Right lobe of liver (tissue), 6 donors: Measurements from ENCODE around the gene GSN. TPM values are rescaled to one million over a fixed set of nuclear protein-coding genes. Genes with fewer than 3 reads are reported as not detected.

Experiments used
- ATAC-seq, 4 donors: fragments of 200-7000 bp; cut with Tn5 transposase; one replicate each; pipeline ENCODE4 v1.9.1; 2020; ENCODE audit warnings: mild to moderate bottlenecking in 4 of 4, moderate library complexity in 4 of 4
- DNase-seq, 3 donors: peaks; one replicate each; pipeline ENCODE4 v3.0.0-alpha.2; 2020
- H3K27ac ChIP-seq, 3 donors: fragments of 200-600 bp; one replicate each; pipeline ENCODE4 v1.8.0; 2022
- H3K27me3 ChIP-seq, 2 donors: fragments of 200-600 bp; one replicate each; pipeline ENCODE4 v1.8.0; 2022
- H3K36me3 ChIP-seq, 4 donors: fragments of 200-600 bp; sonication (generic) in 1 of 4; one replicate each; pipeline versions ENCODE4 v1.5.1 to v1.8.0; 2017 to 2022; ENCODE audit warnings: control low read depth in 1 of 4
- H3K4me1 ChIP-seq, 4 donors: fragments of 200-600 bp; sonication (generic) in 1 of 4; one replicate each; pipeline versions ENCODE4 v1.5.1 to v1.8.0; 2017 to 2022; ENCODE audit warnings: control low read depth in 1 of 4
- H3K4me3 ChIP-seq, 3 donors: fragments of 200-600 bp; one replicate each; pipeline ENCODE4 v1.8.0; 2022
- H3K9me3 ChIP-seq, 4 donors: fragments of 200-600 bp; sonication (generic) in 1 of 4; one replicate each; pipeline versions ENCODE4 v1.5.1 to v1.8.0; 2017 to 2022; ENCODE audit warnings: control low read depth in 1 of 4
- CTCF ChIP-seq, 4 donors: fragments of 200-600 bp in 3 of 4; fragments of 450-650 bp in 1 of 4; IDR thresholded peaks; one replicate each; pipeline versions ENCODE4 v1.5.1 to v1.8.0; 2016 to 2022; ENCODE audit warnings: antibody characterized with exemption in 4 of 4, mild to moderate bottlenecking in 2 of 4
- POLR2A ChIP-seq: fragments of 450-650 bp; IDR thresholded peaks from one replicate; pipeline ENCODE4 v1.6.1; 2017; ENCODE audit warnings: antibody characterized with exemption, mild to moderate bottlenecking
- WGBS: methylation state at CpG from one replicate; pipeline ENCODE4 v1.1.6; 2018; ENCODE audit warnings: low coverage, low lambda C conversion rate; ENCODE audit not compliant: insufficient coverage; ENCODE audit errors: missing lambda C conversion rate; 5-methylcytosine and 5-hydroxymethylcytosine counted together
- intact Hi-C, 2 donors: fragments of 100-400 bp; cut with DNase I; formaldehyde crosslinking; loops; one replicate each; pipeline versions ENCODE4 v1.11.2 to v1.14.1; 2022
- total RNA-seq, 6 experiments: library from RNA; depleted of rRNA in 2 of 6; stranded (reverse); fragments of >200 nt in 2 of 6; fragmentation: NEBNext Ultra II Directional in 3 of 6; extraction: Animal tissue kit (Norgen Biotek cat#: 25700) in 3 of 6; gene quantifications; one replicate each; pipeline versions ENCODE4 v1.1.0 to v1.2.4, GENCODE V29; 2016 to 2023
- donor health status: DM: no; HTN: yes; CAD: no.
- donor health status: DM: no; HTN: no; CAD: no.
- donor health status: DM: no; HTN: no; CAD: no.
- donor health status: DM: no; HTN: yes; CAD: no.
- donor health status: DM: no; HTN: yes; CAD: no.

The GSN gene
- total RNA-seq, 6 experiments from 2014 or later = 23.1 to 96.9 (median 38.8) TPM

- no peak overlapping the region for H3K4me3 ChIP-seq
- no peaks in the 10 kb centered on the region for H3K9me3 ChIP-seq
- peaks cover 0 to 8% (median 0%) of the 10 kb centered on the region in 4 donors for H3K4me1 ChIP-seq
- no peaks in the 10 kb centered on the region for H3K36me3 ChIP-seq
- no peaks in the 10 kb centered on the region for H3K27me3 ChIP-seq
- WGBS = 47% methylated on average over 3 of the region's 11 CpGs
- TF ChIP-seq CTCF (IDR thresholded peaks at IDR 0.05) (no peak), POLR2A (no peak)
- no peak for ATAC-seq
- intact Hi-C loops = no loop called here
- no peak overlapping the region for H3K27ac ChIP-seq
- no peak for DNase-seq
Measured at GRCh38 chr9:121283856-121284732, 16.1 kb downstream of the GSN start.

GRCh38 chr9:121284733-121285451 lies 16.9 kb downstream of the GSN start:
- H3K4me1 ChIP-seq = peaks cover 0 to 8% (median 0%) of the 10 kb centered on the region in 4 donors
- H3K9me3 ChIP-seq = no peaks in the 10 kb centered on the region
- peak overlapping the region; percentile 57 to 83 (median 68) for H3K27ac ChIP-seq
- peak in 1 of 3 donors; percentile 29 for DNase-seq
- no peak for ATAC-seq
- H3K36me3 ChIP-seq = no peaks in the 10 kb centered on the region
- intact Hi-C loops = no loop called here
- no peaks in the 10 kb centered on the region for H3K27me3 ChIP-seq
- TF ChIP-seq CTCF (IDR thresholded peaks at IDR 0.05) = no peak
- TF ChIP-seq POLR2A = no peak
- H3K4me3 ChIP-seq = no peak overlapping the region
- 94% methylated on average over 7 of the region's 9 CpGs for WGBS

GRCh38 chr9:121285835-121286687 lies 18.1 kb downstream of the GSN start:
- DNase-seq (no peak), ATAC-seq (peak; percentile 22 to 59 (median 38))
- no peak for TF ChIP-seq CTCF (IDR thresholded peaks at IDR 0.05)
- TF ChIP-seq POLR2A = peak; percentile 15
- no peaks in the 10 kb centered on the region for H3K27me3 ChIP-seq
- H3K4me3 ChIP-seq = no peak overlapping the region
- H3K9me3 ChIP-seq = no peaks in the 10 kb centered on the region
- H3K36me3 ChIP-seq = no peaks in the 10 kb centered on the region
- 44% methylated on average over 6 of the region's 18 CpGs for WGBS
- intact Hi-C loops = no loop called here
- H3K4me1 ChIP-seq = peaks cover 0 to 8% (median 0%) of the 10 kb centered on the region in 4 donors
- H3K27ac ChIP-seq = peak overlapping the region; percentile 57 to 83 (median 68)

GRCh38 chr9:121286688-121286972 lies 18.7 kb downstream of the GSN start:
- intact Hi-C loops = no loop called here
- 51% methylated on average over 2 of the region's 2 CpGs for WGBS
- TF ChIP-seq CTCF (IDR thresholded peaks at IDR 0.05) = no peak
- no peak for TF ChIP-seq POLR2A

More at GRCh38 chr9:121286688-121286972, 18.7 kb downstream of the GSN start:
- no peaks in the 10 kb centered on the region for H3K36me3 ChIP-seq
- DNase-seq = no peak
- peak overlapping the region; percentile 57 to 83 (median 68) for H3K27ac ChIP-seq
- peaks cover 0 to 8% (median 0%) of the 10 kb centered on the region in 4 donors for H3K4me1 ChIP-seq
- H3K4me3 ChIP-seq = no peak overlapping the region
- no peaks in the 10 kb centered on the region for H3K27me3 ChIP-seq
- H3K9me3 ChIP-seq = no peaks in the 10 kb centered on the region
- no peak for ATAC-seq
